Duodenal mucosa (tissue), 2 donors: ENCODE data around the gene ABCA7.

ENCODE experiments used
- H3K27ac ChIP-seq: one replicate; pipeline ENCODE4 v1.7.0; 2013; ENCODE audit warnings: low read depth, low read length
- H3K27me3 ChIP-seq, 2 donors: one replicate each; pipeline ENCODE4 v1.7.0; 2013; ENCODE audit warnings: low read length in 2 of 2, control low read depth in 1 of 2; ENCODE audit not compliant: insufficient read depth in 2 of 2, control insufficient read depth in 1 of 2
- H3K36me3 ChIP-seq, 2 donors: one replicate each; pipeline ENCODE4 v1.7.0; 2013; ENCODE audit warnings: low read length in 2 of 2, control low read depth in 1 of 2; ENCODE audit not compliant: insufficient read depth in 2 of 2, control insufficient read depth in 1 of 2
- H3K4me1 ChIP-seq, 2 donors: one replicate each; pipeline ENCODE4 v1.7.0; 2013; ENCODE audit warnings: low read length in 2 of 2, control low read depth in 1 of 2; ENCODE audit not compliant: insufficient read depth in 2 of 2, control insufficient read depth in 1 of 2
- H3K4me3 ChIP-seq, 2 donors: one replicate each; pipeline ENCODE4 v1.7.0; 2013; ENCODE audit warnings: low read length in 2 of 2, low read depth in 1 of 2
- H3K9ac ChIP-seq, 2 donors: one replicate each; pipeline ENCODE4 v1.7.0; 2013; ENCODE audit warnings: low read length in 2 of 2, low read depth in 1 of 2
- H3K9me3 ChIP-seq, 2 donors: one replicate each; pipeline ENCODE4 v1.7.0; 2013; ENCODE audit warnings: low read length in 2 of 2, control low read depth in 1 of 2; ENCODE audit not compliant: control insufficient read depth in 1 of 2

ABCA7 gene

DNA sequence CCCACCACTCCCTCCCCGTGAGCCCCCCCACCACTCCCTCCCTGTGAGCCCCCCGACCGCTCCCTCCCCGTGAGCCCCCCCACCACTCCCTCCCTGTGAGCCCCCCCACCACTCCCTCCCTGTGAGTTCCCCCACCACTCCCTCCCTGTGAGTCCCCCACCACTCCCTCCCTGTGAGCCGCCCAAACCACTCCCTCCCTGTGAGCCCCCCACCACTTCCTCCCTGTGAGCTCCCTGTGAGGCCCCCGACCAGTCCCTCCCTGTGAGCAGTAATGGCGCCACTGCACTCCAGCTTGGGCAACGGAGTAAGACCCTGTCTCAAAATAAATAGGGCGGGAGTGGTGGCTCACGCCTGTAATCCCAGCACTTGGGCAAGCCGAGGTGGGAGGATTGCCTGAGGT lies 9.9 kb downstream of the ABCA7 start:
- Histone ChIP-seq H3K9ac (no peak overlapping the region), H3K36me3 (no peaks in the 10 kb centered on the region), H3K9me3 (no peaks in the 10 kb centered on the region), H3K4me3 (no peak overlapping the region), H3K27me3 (no peaks in the 10 kb centered on the region), H3K4me1 (no peaks in the 10 kb centered on the region), H3K27ac (no peak overlapping the region)

GRCh38 chr19:1050989-1051788 lies 11.3 kb downstream of the ABCA7 start:
- no peak overlapping the region for H3K9ac ChIP-seq
- H3K4me1 ChIP-seq: no peaks in the 10 kb centered on the region
- no peak overlapping the region for H3K4me3 ChIP-seq
- H3K27me3 ChIP-seq: no peaks in the 10 kb centered on the region
- no peak overlapping the region for H3K27ac ChIP-seq
- no peaks in the 10 kb centered on the region for H3K9me3 ChIP-seq
- H3K36me3 ChIP-seq: no peaks in the 10 kb centered on the region

DNA sequence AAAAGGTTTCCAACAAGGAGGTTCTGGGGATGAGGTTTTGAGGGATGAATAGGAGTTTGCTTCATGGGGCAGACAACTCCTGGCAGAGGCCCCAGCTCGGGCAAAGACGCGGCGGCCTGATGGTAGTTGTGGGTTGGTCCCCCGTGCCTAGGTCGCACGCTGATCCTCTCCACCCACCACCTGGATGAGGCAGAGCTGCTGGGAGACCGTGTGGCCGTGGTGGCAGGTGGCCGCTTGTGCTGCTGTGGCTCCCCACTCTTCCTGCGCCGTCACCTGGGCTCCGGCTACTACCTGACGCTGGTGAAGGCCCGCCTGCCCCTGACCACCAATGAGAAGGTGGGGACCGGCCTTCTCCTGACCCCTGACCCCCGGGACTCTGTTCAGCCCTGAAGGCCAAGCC lies 11.9 kb downstream of the ABCA7 start:
- no peak overlapping the region for H3K27ac ChIP-seq
- H3K4me3 ChIP-seq: no peak overlapping the region
- H3K36me3 ChIP-seq: no peaks in the 10 kb centered on the region
- H3K9me3 ChIP-seq: no peaks in the 10 kb centered on the region
- no peaks in the 10 kb centered on the region for H3K4me1 ChIP-seq
- H3K27me3 ChIP-seq: no peaks in the 10 kb centered on the region
- no peak overlapping the region for H3K9ac ChIP-seq

DNA sequence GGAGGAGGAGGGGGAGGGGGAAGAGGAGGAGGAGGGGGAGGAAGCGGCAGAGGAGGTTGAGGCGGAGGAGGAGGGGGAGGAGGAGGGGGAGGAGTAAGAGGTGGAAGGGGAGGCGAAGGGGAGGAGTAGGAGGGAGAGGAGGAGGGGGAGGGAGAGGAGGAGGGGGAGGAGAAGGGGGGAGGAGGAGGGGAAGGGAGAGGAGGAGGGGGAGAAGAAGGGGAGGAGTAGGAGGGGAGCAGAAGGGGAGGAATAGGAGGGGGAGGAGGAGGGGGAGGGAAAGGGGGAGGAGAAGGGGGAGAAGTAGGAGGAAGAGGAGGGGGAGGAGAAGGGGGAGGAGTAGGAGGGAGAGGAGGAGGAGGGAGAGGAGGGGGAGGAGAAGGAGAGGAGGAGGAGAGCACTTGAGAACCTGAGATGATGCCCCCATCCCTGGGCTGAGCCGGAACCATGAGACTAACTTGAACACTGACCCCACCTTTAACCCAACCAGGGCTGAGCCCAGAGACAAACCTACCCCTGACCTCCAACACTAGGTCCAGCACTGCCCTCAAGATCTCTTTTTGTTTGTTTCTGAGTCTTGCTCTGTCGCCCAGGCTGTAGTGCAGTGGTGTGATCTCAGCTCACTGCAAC lies 12.6 kb downstream of the ABCA7 start:
- no peak overlapping the region for H3K27ac ChIP-seq
- H3K4me1 ChIP-seq: no peaks in the 10 kb centered on the region
- no peaks in the 10 kb centered on the region for H3K27me3 ChIP-seq
- no peak overlapping the region for H3K9ac ChIP-seq
- no peaks in the 10 kb centered on the region for H3K36me3 ChIP-seq
- no peaks in the 10 kb centered on the region for H3K9me3 ChIP-seq
- no peak overlapping the region for H3K4me3 ChIP-seq

GRCh38 chr19:1053176-1054101 lies 13.5 kb downstream of the ABCA7 start:
- H3K9me3 ChIP-seq: no peaks in the 10 kb centered on the region

DNA sequence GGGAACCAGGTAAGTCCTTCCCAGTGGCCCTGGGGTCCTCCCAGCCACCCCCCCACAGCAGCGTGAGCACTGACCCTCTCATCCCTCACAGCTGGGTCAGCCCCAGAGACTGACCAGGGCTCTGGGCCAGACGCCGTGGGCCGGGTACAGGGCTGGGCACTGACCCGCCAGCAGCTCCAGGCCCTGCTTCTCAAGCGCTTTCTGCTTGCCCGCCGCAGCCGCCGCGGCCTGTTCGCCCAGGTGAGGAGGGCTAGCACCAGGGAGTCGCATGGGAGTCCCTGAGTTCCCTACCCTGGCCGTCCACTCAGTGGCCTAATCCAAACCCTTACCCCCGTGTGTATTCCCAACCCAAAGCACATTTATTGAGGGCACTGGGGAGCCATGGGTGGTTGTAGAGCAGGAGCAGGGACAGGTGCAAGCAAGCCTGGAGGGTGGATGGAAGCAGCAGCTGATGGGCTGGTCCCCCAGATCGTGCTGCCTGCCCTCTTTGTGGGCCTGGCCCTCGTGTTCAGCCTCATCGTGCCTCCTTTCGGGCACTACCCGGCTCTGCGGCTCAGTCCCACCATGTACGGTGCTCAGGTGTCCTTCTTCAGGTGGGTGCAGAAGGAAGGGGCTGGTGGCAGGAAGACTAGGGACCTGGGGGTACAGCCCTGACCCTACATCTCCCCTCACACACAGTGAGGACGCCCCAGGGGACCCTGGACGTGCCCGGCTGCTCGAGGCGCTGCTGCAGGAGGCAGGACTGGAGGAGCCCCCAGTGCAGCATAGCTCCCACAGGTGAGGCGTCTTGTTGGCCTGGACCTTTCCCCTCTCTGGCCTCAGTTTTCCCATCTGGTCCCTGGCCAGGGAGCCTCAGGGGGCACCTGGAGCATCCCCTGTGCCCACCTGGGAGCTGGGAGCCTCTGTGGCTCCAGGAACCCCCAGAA lies 14.5 kb downstream of the ABCA7 start:
- H3K4me3 ChIP-seq: no peak overlapping the region
- H3K9me3 ChIP-seq: no peaks in the 10 kb centered on the region
- H3K36me3 ChIP-seq: no peaks in the 10 kb centered on the region
- H3K27ac ChIP-seq: no peak overlapping the region
- H3K9ac ChIP-seq: no peak overlapping the region
- H3K4me1 ChIP-seq: no peaks in the 10 kb centered on the region
- no peaks in the 10 kb centered on the region for H3K27me3 ChIP-seq

More at GRCh38 chr19:1053176-1054101, 13.5 kb downstream of the ABCA7 start:
- no peaks in the 10 kb centered on the region for H3K36me3 ChIP-seq
- H3K4me3 ChIP-seq: no peak overlapping the region
- H3K9ac ChIP-seq: no peak overlapping the region
- H3K27ac ChIP-seq: no peak overlapping the region
- H3K27me3 ChIP-seq: no peaks in the 10 kb centered on the region
- no peaks in the 10 kb centered on the region for H3K4me1 ChIP-seq

DNA sequence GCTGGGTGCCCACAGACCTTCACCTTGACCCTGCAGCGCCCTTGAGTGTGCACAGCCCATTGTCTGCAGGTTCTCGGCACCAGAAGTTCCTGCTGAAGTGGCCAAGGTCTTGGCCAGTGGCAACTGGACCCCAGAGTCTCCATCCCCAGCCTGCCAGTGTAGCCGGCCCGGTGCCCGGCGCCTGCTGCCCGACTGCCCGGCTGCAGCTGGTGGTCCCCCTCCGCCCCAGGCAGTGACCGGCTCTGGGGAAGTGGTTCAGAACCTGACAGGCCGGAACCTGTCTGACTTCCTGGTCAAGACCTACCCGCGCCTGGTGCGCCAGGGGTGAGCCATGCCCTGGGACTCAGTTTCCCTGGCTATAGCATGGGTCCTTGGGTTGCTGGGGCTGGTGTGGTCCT lies 15.1 kb downstream of the ABCA7 start:
- no peaks in the 10 kb centered on the region for H3K9me3 ChIP-seq
- H3K4me3 ChIP-seq: no peak overlapping the region
- no peaks in the 10 kb centered on the region for H3K36me3 ChIP-seq
- H3K27ac ChIP-seq: no peak overlapping the region
- no peak overlapping the region for H3K9ac ChIP-seq
- no peaks in the 10 kb centered on the region for H3K27me3 ChIP-seq
- H3K4me1 ChIP-seq: no peaks in the 10 kb centered on the region

- Histone ChIP-seq H3K4me1 (no peaks in the 10 kb centered on the region), H3K4me3 (no peak overlapping the region), H3K9me3 (no peaks in the 10 kb centered on the region), H3K27ac (no peak overlapping the region), H3K36me3 (no peaks in the 10 kb centered on the region), H3K27me3 (no peaks in the 10 kb centered on the region), H3K9ac (no peak overlapping the region)
Observed at GRCh38 chr19:1055886-1056620, 16.1 kb downstream of the ABCA7 start.

DNA sequence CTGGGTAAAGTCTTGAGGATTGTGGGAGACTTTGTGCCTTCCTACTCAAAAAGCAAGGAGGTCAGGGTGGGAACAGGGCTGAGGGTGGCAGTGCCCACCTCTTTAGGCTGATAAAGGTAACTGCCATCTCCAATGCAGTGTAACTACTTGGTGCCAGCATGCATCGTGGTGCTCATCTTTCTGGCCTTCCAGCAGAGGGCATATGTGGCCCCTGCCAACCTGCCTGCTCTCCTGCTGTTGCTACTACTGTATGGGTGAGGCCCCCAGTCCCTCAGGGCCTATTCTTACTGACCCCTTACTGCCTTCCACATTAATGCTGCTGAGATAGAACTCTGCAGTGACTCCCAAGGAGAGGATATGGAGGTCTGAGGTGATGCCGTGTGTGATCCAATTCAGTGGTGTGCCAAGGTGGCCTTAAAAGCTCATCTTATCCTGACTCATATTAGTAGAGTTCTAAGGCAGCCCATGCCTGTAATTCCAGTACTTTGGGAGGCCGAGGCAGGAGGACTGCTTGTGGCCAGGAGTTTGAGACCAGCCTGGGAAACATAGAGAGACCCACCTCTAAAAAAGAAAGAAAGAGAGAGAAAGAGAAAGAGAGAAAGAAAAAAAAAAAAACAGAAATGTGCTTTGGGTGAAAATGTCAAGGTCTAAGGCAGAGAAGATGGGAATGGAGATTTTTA lies 17.4 kb downstream of the ABCA7 start:
- Histone ChIP-seq H3K27ac (no peak overlapping the region), H3K4me3 (no peak overlapping the region), H3K9ac (no peak overlapping the region)

More for the DNA sequence above, 17.4 kb downstream of the ABCA7 start:
- no peaks in the 10 kb centered on the region for H3K9me3 ChIP-seq
- no peaks in the 10 kb centered on the region for H3K27me3 ChIP-seq
- no peaks in the 10 kb centered on the region for H3K36me3 ChIP-seq
- no peaks in the 10 kb centered on the region for H3K4me1 ChIP-seq
